Lung (tissue), 12 donors: ENCODE measurements around the gene CENPM. TPM values are rescaled to one million over a fixed set of nuclear protein-coding genes. Genes with fewer than 3 reads are reported as not detected.

Experiments
- ATAC-seq: fragments of 200-7000 bp; cut with Tn5 transposase; one replicate; pipeline ENCODE4 v1.9.1; 2020; ENCODE audit warnings: moderate number of reproducible peaks; ENCODE audit not compliant: insufficient read depth, low FRiP score
- DNase-seq, 3 donors: peaks; one replicate each; pipeline ENCODE4 v3.0.0-alpha.2; 2013 to 2017
- H3K27ac ChIP-seq, 2 donors: one replicate each; pipeline ENCODE4 v1.5.1; 2013; ENCODE audit warnings: mild to moderate bottlenecking in 2 of 2, moderate library complexity in 2 of 2, control low read depth in 1 of 2, inconsistent platforms in 1 of 2, low read depth in 1 of 2, low read length in 1 of 2
- H3K27me3 ChIP-seq, 3 donors: one replicate each; pipeline ENCODE4 v1.5.1; 2013; ENCODE audit warnings: low read length in 2 of 3; ENCODE audit not compliant: control insufficient read depth in 3 of 3, insufficient read depth in 3 of 3
- H3K36me3 ChIP-seq, 4 donors: one replicate each; pipeline ENCODE4 v1.5.1; 2013; ENCODE audit warnings: low read length in 4 of 4, mild to moderate bottlenecking in 1 of 4, moderate library complexity in 1 of 4; ENCODE audit not compliant: control insufficient read depth in 4 of 4, insufficient read depth in 4 of 4
- H3K4me1 ChIP-seq, 5 donors: one replicate each; pipeline ENCODE4 v1.5.1; 2013; ENCODE audit warnings: low read length in 5 of 5, mild to moderate bottlenecking in 2 of 5, moderate library complexity in 1 of 5; ENCODE audit not compliant: control insufficient read depth in 5 of 5, insufficient read depth in 5 of 5
- H3K4me3 ChIP-seq: one replicate; pipeline ENCODE4 v1.5.1; 2013; ENCODE audit warnings: mild to moderate bottlenecking, control low read depth, moderate library complexity
- H3K9ac ChIP-seq, 2 donors: one replicate each; pipeline ENCODE4 v1.5.1; 2013; ENCODE audit warnings: low read length in 2 of 2, control low read depth in 1 of 2; ENCODE audit not compliant: insufficient read depth in 1 of 2
- H3K9me3 ChIP-seq, 4 donors: one replicate each; pipeline ENCODE4 v1.5.1; 2013; ENCODE audit warnings: low read length in 3 of 4, mild to moderate bottlenecking in 1 of 4, moderate library complexity in 1 of 4; ENCODE audit not compliant: control insufficient read depth in 4 of 4, insufficient read depth in 3 of 4
- WGBS, 2 donors: extraction: QIAGEN DNeasy Blood & Tissue Kit; methylation state at CpG; one replicate each; pipeline ENCODE4 v1.1.7; 2013; 5-methylcytosine and 5-hydroxymethylcytosine counted together
- polyA plus RNA-seq, 2 donors: library from polyadenylated mRNA; stranded (reverse); fragments of 200-250 nt; gene quantifications; one replicate each; pipeline ENCODE4 v1.2.1, GENCODE V29; 2013
- total RNA-seq, 2 donors: library from RNA; depleted of rRNA in 1 of 2; stranded (reverse); fragments of >200 nt in 1 of 2; gene quantifications; one replicate each; pipeline ENCODE4 v1.2.1, GENCODE V29; 2014 to 2021
- TF ChIP-seq, protein P1 (sequence below): IDR thresholded peaks from 2 replicates; pipeline ENCODE4 v1.5.1; 2012; ENCODE audit warnings: mild to moderate bottlenecking; ENCODE audit errors: control extremely low read depth, extremely low read depth
- donor health status: control.
- donor health status: control.
- donor health status: Bipolar disorder and iron deficiency.
- donor health status: healthy.
- donor health status: DM: yes; HTN: yes; CAD: no.

Gene CENPM
- total and polyA plus RNA-seq, 4 donors, result 9.9 to 20.5 (median 14.5) TPM

DNA sequence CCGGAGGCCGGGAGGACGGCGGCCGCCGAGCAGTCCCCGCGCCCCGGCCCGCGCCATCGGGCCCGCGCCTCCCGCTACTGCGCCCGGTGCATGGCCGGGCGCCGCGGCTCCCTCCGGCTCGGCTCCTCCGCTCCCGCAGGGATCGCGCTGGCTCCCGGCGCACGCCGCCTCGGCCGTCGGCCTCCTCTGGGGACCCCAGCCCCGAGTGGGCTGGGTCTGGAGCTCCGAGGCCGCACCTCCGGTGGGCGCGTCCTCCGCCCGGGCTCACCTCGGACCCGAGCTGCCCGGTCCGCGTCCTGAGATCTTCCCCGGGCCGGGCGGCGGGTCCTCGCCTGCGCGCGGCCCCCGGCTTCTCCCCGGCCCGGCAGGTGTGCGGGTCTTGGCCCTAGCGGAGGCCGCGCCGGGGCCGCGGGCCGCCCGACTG lies 32.3 kb downstream of the CENPM start:
- no peak for DNase-seq

DNA sequence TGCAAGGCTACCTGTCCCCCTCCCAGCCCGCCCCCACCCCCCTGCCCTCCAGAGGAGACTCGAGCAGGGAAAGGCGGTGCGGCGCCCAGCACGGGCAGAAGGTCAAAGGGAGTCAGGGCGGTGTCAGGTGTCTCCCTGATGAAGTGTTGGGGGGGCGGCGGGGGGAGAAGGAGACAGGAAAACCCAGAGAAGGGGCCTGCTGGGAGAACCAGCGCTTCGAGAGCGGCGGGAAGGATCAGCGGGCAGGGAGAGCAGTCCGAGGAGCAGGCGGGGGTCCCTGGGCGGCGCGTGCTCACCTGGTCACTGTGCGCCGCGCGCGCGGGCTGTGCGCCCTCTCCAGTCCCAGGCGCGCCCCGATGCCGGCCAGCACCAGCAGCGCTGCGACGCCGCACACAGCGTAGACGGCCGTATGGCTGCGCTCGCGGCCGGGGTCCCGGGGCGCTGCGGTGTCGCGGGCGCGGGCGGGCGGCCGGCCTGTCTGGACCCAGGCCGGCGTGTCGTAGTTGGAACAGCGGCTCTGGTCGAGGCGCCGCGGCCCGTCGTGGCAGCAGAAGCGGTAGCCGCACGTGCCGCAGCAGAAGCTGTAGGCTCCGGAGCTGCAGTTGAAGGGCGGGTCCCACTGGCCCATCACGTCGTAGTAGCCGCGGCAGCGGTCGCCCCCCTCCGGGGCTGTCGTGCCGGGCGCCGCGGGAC lies 33.0 kb downstream of the CENPM start:
- no peaks in the 10 kb centered on the region for H3K9me3 ChIP-seq
- TF ChIP-seq, protein P1, sequence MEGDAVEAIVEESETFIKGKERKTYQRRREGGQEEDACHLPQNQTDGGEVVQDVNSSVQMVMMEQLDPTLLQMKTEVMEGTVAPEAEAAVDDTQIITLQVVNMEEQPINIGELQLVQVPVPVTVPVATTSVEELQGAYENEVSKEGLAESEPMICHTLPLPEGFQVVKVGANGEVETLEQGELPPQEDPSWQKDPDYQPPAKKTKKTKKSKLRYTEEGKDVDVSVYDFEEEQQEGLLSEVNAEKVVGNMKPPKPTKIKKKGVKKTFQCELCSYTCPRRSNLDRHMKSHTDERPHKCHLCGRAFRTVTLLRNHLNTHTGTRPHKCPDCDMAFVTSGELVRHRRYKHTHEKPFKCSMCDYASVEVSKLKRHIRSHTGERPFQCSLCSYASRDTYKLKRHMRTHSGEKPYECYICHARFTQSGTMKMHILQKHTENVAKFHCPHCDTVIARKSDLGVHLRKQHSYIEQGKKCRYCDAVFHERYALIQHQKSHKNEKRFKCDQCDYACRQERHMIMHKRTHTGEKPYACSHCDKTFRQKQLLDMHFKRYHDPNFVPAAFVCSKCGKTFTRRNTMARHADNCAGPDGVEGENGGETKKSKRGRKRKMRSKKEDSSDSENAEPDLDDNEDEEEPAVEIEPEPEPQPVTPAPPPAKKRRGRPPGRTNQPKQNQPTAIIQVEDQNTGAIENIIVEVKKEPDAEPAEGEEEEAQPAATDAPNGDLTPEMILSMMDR, result no peak
- ATAC-seq (no peak), DNase-seq (no peak)
- no peaks in the 10 kb centered on the region for H3K36me3 ChIP-seq
- no peak overlapping the region for H3K9ac ChIP-seq
- H3K27ac ChIP-seq, result no peak overlapping the region
- peaks cover 0 to 25% (median 16%) of the 10 kb centered on the region in 5 donors for H3K4me1 ChIP-seq
- no peak overlapping the region for H3K4me3 ChIP-seq
- peaks cover 4 to 68% (median 54%) of the 10 kb centered on the region in 3 donors for H3K27me3 ChIP-seq
- 3 to 4% methylated on average over 62 to 79 of the region's 79 CpGs for WGBS, 2 donors

More for the DNA sequence above, 32.3 kb downstream of the CENPM start:
- Histone ChIP-seq H3K27me3 (peaks cover 4 to 65% (median 56%) of the 10 kb centered on the region in 3 donors), H3K9ac (no peak overlapping the region), H3K27ac (no peak overlapping the region), H3K9me3 (no peaks in the 10 kb centered on the region), H3K4me1 (peaks cover 0 to 29% (median 16%) of the 10 kb centered on the region in 5 donors), H3K36me3 (no peaks in the 10 kb centered on the region), H3K4me3 (no peak overlapping the region)
- no peak for ATAC-seq
- WGBS, 2 donors, result 1 to 2% methylated on average over 53 to 67 of the region's 67 CpGs
- TF ChIP-seq, protein P1, result no peak

DNA sequence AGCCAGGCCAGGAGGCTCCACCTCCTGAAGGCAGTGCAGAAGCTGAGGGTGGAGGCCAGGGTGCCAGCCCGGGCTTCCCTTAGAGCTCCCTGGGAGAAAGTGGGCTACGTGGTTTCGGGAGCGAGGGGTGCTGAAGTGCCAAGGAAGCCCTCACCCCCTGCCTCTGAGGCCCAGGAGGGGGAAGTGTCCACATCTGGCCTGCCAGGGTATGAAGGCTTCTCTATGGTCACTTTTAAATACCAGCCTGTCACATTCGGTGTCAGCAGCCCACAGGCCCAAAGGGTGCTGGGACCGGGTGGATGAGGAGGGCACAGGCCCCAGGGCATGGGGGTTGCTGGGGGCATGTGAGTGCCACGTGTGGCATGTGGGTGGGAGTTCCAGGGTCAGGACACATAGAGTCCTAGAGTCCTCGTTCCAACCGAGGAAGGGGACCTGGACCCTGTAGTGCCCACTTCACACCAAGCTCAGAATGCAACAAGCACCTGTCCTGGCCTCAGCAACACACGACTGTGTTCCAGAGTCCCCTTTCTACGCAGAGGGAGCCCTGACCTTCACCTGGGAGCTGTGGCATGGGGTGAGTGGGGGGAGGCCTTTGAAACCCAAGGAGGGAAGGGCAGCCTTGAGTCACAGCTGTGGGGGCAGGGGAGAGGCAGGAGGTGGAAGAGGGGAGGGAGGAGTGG lies 33.8 kb downstream of the CENPM start:
- Histone ChIP-seq H3K27ac (no peak overlapping the region), H3K9me3 (no peaks in the 10 kb centered on the region), H3K9ac (no peak overlapping the region), H3K4me3 (no peak overlapping the region), H3K36me3 (no peaks in the 10 kb centered on the region), H3K27me3 (peaks cover 4 to 68% (median 52%) of the 10 kb centered on the region in 3 donors), H3K4me1 (peaks cover 0 to 23% (median 14%) of the 10 kb centered on the region in 5 donors)
- TF ChIP-seq, protein P1, result no peak
- 63 to 65% methylated on average over 11 of the region's 11 CpGs for WGBS, 2 donors
- no peak for ATAC-seq
- no peak for DNase-seq
